ENCODE results near the gene CTPS2. TPM values are rescaled to one million over a fixed set of nuclear protein-coding genes. Genes with fewer than 3 reads are reported as not detected.
"Not testable (repeated sequence)": the region's sequence is repeated elsewhere in the genome, so short reads cannot be mapped to it uniquely, and the experiment has no call there.

CTPS2 gene
- total RNA-seq, 1 experiment from 2014 or later = 20.7 TPM

GRCh38 chrX:16603822-16604221 is 108.6 kb downstream of the CTPS2 start:
- peak overlapping the region; percentile 91 for H3K27ac Mint-ChIP-seq (ENCODE audit: unreplicated experiment)
- H3K4me1 ChIP-seq = peaks cover 24% of the 10 kb centered on the region
- H3K36me3 Mint-ChIP-seq (ENCODE audit: insufficient read depth, unreplicated experiment) = no peaks in the 10 kb centered on the region
- ChIA-PET CTCF (no interaction called here), POLR2A (no interaction called here)
- no peak for TF ChIP-seq CTCF (IDR thresholded peaks at IDR 0.05; ENCODE audit: insufficient read depth in 1 of 2, low read depth in 1 of 2, low read length in 1 of 2, severe bottlenecking in 1 of 2, unreplicated experiment in 1 of 2)
- no peaks in the 10 kb centered on the region for H3K36me3 ChIP-seq (ENCODE audit: control insufficient read depth, insufficient read depth, low read length)
- no peaks in the 10 kb centered on the region for H3K27me3 Mint-ChIP-seq (ENCODE audit: insufficient read depth, unreplicated experiment)
- no peak overlapping the region for H3K4me3 ChIP-seq (ENCODE audit: low read depth, low read length)
- DNase-seq = no peak
- H3K27me3 ChIP-seq (replicated peaks; ENCODE audit: control insufficient read depth, insufficient read depth, low read length) = no peaks in the 10 kb centered on the region
- H3K4me3 Mint-ChIP-seq (ENCODE audit: unreplicated experiment) = peak overlapping the region; percentile 29
- no peaks in the 10 kb centered on the region for H3K9me3 ChIP-seq
- no TSS peak for BruUV-seq (replicated peaks)
- H3K9me3 Mint-ChIP-seq (ENCODE audit: unreplicated experiment) = no peaks in the 10 kb centered on the region
- intact Hi-C loops (cut with micrococcal nuclease; ENCODE audit: unreplicated experiment) = loop anchor here (2.0 kb wide), 1 partner anchor 59 kb away; no protein-coding TSS in a partner anchor
- H3K4me1 Mint-ChIP-seq (ENCODE audit: low read depth, unreplicated experiment) = peaks cover 10% of the 10 kb centered on the region

GRCh38 chrX:16603235-16603634 is 109.2 kb downstream of the CTPS2 start:
- H3K4me1 ChIP-seq = peaks cover 24% of the 10 kb centered on the region
- BruUV-seq (replicated peaks); H3K9me3 ChIP-seq; H3K27me3 Mint-ChIP-seq (ENCODE audit: insufficient read depth, unreplicated experiment); CTCF ChIA-PET; H3K27me3 ChIP-seq (replicated peaks; ENCODE audit: control insufficient read depth, insufficient read depth, low read length); H3K36me3 Mint-ChIP-seq (ENCODE audit: insufficient read depth, unreplicated experiment); H3K4me3 ChIP-seq (ENCODE audit: low read depth, low read length); H3K9me3 Mint-ChIP-seq (ENCODE audit: unreplicated experiment); DNase-seq; H3K4me3 Mint-ChIP-seq (ENCODE audit: unreplicated experiment); H3K36me3 ChIP-seq (ENCODE audit: control insufficient read depth, insufficient read depth, low read length); POLR2A ChIA-PET; intact Hi-C loops (cut with micrococcal nuclease; ENCODE audit: unreplicated experiment): not testable (repeated sequence)
- peak overlapping the region; percentile 91 for H3K27ac Mint-ChIP-seq (ENCODE audit: unreplicated experiment)
- H3K4me1 Mint-ChIP-seq (ENCODE audit: low read depth, unreplicated experiment) = peaks cover 10% of the 10 kb centered on the region

GRCh38 chrX:16601885-16602284 is 110.6 kb downstream of the CTPS2 start:
- intact Hi-C loops (cut with micrococcal nuclease; ENCODE audit: unreplicated experiment) = no loop called here
- H3K36me3 Mint-ChIP-seq (ENCODE audit: insufficient read depth, unreplicated experiment) = peaks cover 5% of the 10 kb centered on the region

More at GRCh38 chrX:16601885-16602284, 110.6 kb downstream of the CTPS2 start:
- no peaks in the 10 kb centered on the region for H3K36me3 ChIP-seq (ENCODE audit: control insufficient read depth, insufficient read depth, low read length)
- BruUV-seq (replicated peaks) = no TSS peak
- H3K4me1 Mint-ChIP-seq (ENCODE audit: low read depth, unreplicated experiment) = peaks cover 10% of the 10 kb centered on the region
- no peak overlapping the region for H3K4me3 ChIP-seq (ENCODE audit: low read depth, low read length)
- H3K9me3 ChIP-seq = no peaks in the 10 kb centered on the region
- CTCF ChIA-PET = no interaction called here
- DNase-seq = no peak
- peaks cover 24% of the 10 kb centered on the region for H3K4me1 ChIP-seq
- H3K27me3 Mint-ChIP-seq (ENCODE audit: insufficient read depth, unreplicated experiment) = no peaks in the 10 kb centered on the region
- no peaks in the 10 kb centered on the region for H3K27me3 ChIP-seq (replicated peaks; ENCODE audit: control insufficient read depth, insufficient read depth, low read length)
- H3K9me3 Mint-ChIP-seq (ENCODE audit: unreplicated experiment) = no peaks in the 10 kb centered on the region
- no peak overlapping the region for H3K27ac Mint-ChIP-seq (ENCODE audit: unreplicated experiment)
- no peak overlapping the region for H3K4me3 Mint-ChIP-seq (ENCODE audit: unreplicated experiment)
- TF ChIP-seq CTCF (IDR thresholded peaks at IDR 0.05; ENCODE audit: insufficient read depth in 1 of 2, low read depth in 1 of 2, low read length in 1 of 2, severe bottlenecking in 1 of 2, unreplicated experiment in 1 of 2) = no peak
- POLR2A ChIA-PET = no interaction called here
